CD1c-positive myeloid dendritic cell (primary cell): ENCODE results near the gene GPR55.

Experiments used
- DNase-seq: peaks from one replicate; pipeline ENCODE4 v3.0.0-alpha.2; 2016; ENCODE audit errors: extremely low spot score

GPR55 gene

GRCh38 chr2:230879271-230879882 is 45.7 kb downstream of the GPR55 start:
- no peak for DNase-seq

- DNase-seq: no peak
Measured at GRCh38 chr2:230878599-230879188, 46.3 kb downstream of the GPR55 start.

GRCh38 chr2:230877759-230878598 is 47.1 kb downstream of the GPR55 start:
- peak; percentile 13 for DNase-seq

- DNase-seq: no peak
Measured at GRCh38 chr2:230877116-230877758, 47.8 kb downstream of the GPR55 start.

- no peak for DNase-seq
Measured at GRCh38 chr2:230875347-230876315, 49.4 kb downstream of the GPR55 start.

- DNase-seq: no peak
Measured at GRCh38 chr2:230874876-230875275, 50.2 kb downstream of the GPR55 start.

- DNase-seq: no peak
Measured at GRCh38 chr2:230874456-230874855, 50.6 kb downstream of the GPR55 start.

GRCh38 chr2:230873661-230874401 is 51.2 kb downstream of the GPR55 start:
- no peak for DNase-seq

GRCh38 chr2:230872968-230873660 is 51.9 kb downstream of the GPR55 start:
- DNase-seq: no peak

GRCh38 chr2:230872151-230872967 is 52.7 kb downstream of the GPR55 start:
- no peak for DNase-seq

- DNase-seq: no peak
Measured at GRCh38 chr2:230871361-230872150, 53.5 kb downstream of the GPR55 start.

- DNase-seq: peak; percentile 24
Measured at GRCh38 chr2:230870544-230871360, 54.3 kb downstream of the GPR55 start.

GRCh38 chr2:230869914-230870543 is 55.0 kb downstream of the GPR55 start:
- no peak for DNase-seq

GRCh38 chr2:230868947-230869913 is 55.8 kb downstream of the GPR55 start:
- DNase-seq: no peak

GRCh38 chr2:230868161-230868946 is 56.7 kb downstream of the GPR55 start:
- DNase-seq: no peak
